Left ventricle myocardium inferior (tissue), 1 donor: ENCODE results near the gene THEM4. TPM values are rescaled to one million over a fixed set of nuclear protein-coding genes. Genes with fewer than 3 reads are reported as not detected.
"Not testable (repeated sequence)": the region's sequence is repeated elsewhere in the genome, so short reads cannot be mapped to it uniquely, and the experiment has no call there.

Source experiments
- DNase-seq: peaks from one replicate; pipeline ENCODE4 v3.0.0-alpha.2; 2020
- H3K27ac ChIP-seq: fragments of 200-600 bp; replicated peaks from 2 replicates; pipeline ENCODE4 v1.8.0; 2021
- H3K27me3 ChIP-seq: fragments of 200-600 bp; 2 replicates; pipeline ENCODE4 v1.8.0; 2021; ENCODE audit warnings: low read depth
- H3K36me3 ChIP-seq: fragments of 200-600 bp; 2 replicates; pipeline ENCODE4 v1.8.0; 2021
- H3K4me1 ChIP-seq: fragments of 200-600 bp; 2 replicates; pipeline ENCODE4 v1.8.0; 2021
- H3K4me3 ChIP-seq: fragments of 200-600 bp; 2 replicates; pipeline ENCODE4 v1.8.0; 2021; ENCODE audit warnings: mild to moderate bottlenecking, moderate library complexity
- H3K9me3 ChIP-seq: fragments of 200-600 bp; replicated peaks from 2 replicates; pipeline ENCODE4 v1.8.0; 2021
- intact Hi-C: fragments of 100-400 bp; cut with micrococcal nuclease; formaldehyde crosslinking; loops from one replicate; pipeline ENCODE4 v1.11.0; 2022
- total RNA-seq: library from RNA; stranded (reverse); fragmentation: NEBNext Ultra II Directional; extraction: Animal tissue kit (Norgen Biotek cat#: 25700); gene quantifications from one replicate; pipeline ENCODE4 v1.2.1, GENCODE V29; 2021
- TF ChIP-seq, protein P1 (sequence below): fragments of 200-600 bp; IDR thresholded peaks from 2 replicates; pipeline ENCODE4 v1.8.0; 2021; ENCODE audit warnings: antibody characterized with exemption, mild to moderate bottlenecking, borderline replicate concordance
- donor health status: DM: no; HTN: yes; CAD: no; lungs with severe emphysema.

THEM4 gene
- total RNA-seq, 1 donor from 2014 or later = 15.8 TPM

DNA sequence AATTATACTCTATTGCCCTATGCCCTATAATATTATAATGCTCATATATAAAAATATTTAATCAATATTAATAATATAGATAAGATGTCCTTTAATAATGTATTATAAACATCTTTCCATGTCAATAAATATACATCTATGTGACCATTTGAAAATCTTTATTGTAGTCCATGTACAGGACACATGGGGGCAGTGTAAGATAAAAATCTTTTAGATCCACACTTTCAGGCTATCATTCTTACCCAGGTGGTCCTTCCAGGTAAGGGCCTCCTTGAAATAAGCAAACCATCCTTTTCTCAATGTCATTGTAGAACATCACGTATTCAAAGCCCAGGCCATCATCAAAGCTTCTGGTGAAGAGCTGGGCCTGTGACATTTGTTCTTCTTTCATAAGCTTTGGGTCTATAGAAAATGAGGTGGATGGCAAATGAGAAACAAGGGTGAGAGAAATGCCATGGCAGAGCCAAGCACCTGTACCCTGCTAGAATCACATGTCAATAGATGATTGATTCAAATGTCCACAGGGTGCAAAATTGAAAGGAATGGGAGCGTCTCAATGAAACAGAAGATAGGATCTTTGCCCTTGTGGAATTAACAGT is 20.2 kb downstream of the THEM4 start:
- intact Hi-C loops = no loop called here

DNA sequence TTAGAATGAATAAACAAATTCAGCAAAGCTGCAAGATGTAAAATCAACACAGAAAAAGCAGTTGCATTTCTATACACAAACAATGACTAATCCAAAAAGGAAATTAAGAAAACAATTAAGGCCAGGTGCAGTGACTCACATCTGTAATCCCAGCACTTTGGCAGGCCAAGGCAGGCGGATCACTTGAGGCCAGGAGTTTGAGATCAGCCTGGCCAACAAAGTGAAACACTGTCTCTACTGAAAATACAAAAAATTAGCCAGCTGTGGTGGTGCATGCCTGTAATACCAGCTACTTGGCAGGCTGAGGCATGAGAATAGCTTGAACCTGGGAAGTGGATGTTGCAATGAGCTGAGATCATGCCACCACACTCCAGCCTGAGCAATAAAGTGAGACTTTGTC is 22.3 kb downstream of the THEM4 start:
- no peak for DNase-seq
- TF ChIP-seq, protein P1, sequence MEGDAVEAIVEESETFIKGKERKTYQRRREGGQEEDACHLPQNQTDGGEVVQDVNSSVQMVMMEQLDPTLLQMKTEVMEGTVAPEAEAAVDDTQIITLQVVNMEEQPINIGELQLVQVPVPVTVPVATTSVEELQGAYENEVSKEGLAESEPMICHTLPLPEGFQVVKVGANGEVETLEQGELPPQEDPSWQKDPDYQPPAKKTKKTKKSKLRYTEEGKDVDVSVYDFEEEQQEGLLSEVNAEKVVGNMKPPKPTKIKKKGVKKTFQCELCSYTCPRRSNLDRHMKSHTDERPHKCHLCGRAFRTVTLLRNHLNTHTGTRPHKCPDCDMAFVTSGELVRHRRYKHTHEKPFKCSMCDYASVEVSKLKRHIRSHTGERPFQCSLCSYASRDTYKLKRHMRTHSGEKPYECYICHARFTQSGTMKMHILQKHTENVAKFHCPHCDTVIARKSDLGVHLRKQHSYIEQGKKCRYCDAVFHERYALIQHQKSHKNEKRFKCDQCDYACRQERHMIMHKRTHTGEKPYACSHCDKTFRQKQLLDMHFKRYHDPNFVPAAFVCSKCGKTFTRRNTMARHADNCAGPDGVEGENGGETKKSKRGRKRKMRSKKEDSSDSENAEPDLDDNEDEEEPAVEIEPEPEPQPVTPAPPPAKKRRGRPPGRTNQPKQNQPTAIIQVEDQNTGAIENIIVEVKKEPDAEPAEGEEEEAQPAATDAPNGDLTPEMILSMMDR = no peak
- intact Hi-C loops = no loop called here
- H3K27ac ChIP-seq = no peak overlapping the region
- H3K4me1 ChIP-seq = no peaks in the 10 kb centered on the region
- peaks cover 33% of the 10 kb centered on the region for H3K36me3 ChIP-seq
- H3K9me3 ChIP-seq = no peaks in the 10 kb centered on the region
- no peaks in the 10 kb centered on the region for H3K27me3 ChIP-seq
- H3K4me3 ChIP-seq = no peak overlapping the region

More for the DNA sequence above, 20.2 kb downstream of the THEM4 start:
- Histone ChIP-seq H3K4me1 (no peaks in the 10 kb centered on the region), H3K9me3 (no peaks in the 10 kb centered on the region), H3K4me3 (no peak overlapping the region), H3K27me3 (no peaks in the 10 kb centered on the region), H3K36me3 (peaks cover 49% of the 10 kb centered on the region), H3K27ac (no peak overlapping the region)
- TF ChIP-seq, protein P1 = peak; percentile 41
- DNase-seq = no peak

DNA sequence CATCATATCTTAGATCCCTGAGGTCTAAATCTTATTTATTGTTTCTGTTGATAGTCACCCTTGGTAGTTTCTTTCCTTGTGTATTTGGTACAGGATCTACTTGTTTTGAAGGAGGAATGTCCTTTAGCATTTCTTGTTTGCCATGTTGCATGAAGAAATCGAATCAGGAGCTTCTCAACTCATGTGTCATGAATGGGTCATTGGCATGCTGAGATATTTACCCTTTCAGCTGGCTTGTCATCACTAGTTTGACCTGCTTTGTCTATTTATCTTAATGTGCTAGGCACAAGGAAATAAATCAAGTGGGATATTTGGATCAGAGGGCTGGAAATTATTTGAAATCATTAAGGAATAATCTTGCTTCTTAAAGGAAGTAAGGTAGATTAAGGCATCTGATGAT is 23.8 kb downstream of the THEM4 start:
- no peak for DNase-seq
- TF ChIP-seq, protein P1 = no peak
- no peak overlapping the region for H3K27ac ChIP-seq
- peaks cover 27% of the 10 kb centered on the region for H3K36me3 ChIP-seq
- H3K4me1 ChIP-seq = no peaks in the 10 kb centered on the region
- no peaks in the 10 kb centered on the region for H3K27me3 ChIP-seq
- H3K9me3 ChIP-seq = no peaks in the 10 kb centered on the region
- intact Hi-C loops = no loop called here
- no peak overlapping the region for H3K4me3 ChIP-seq

DNA sequence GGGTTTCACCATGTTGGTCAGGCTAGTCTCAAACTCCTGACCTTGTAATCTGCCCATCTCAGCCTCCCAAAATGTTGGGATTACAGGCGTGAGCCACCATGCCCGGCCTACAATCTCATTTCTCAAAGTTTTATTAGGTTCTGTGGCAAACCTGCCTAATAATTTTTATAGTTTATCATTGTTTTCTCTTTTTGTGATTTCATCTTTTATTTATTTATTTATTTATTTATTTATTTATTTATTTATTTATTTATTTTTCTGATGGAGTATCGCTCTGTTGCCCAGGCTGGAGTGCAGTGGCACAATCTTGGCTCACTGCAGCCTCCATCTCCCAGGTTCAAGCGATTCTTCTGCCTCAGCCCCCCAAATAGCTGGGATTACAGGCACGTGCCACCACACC is 24.4 kb downstream of the THEM4 start:
- peaks cover 26% of the 10 kb centered on the region for H3K36me3 ChIP-seq
- H3K4me1 ChIP-seq, DNase-seq, intact Hi-C loops, H3K27ac ChIP-seq, H3K9me3 ChIP-seq, H3K27me3 ChIP-seq, H3K4me3 ChIP-seq: not testable (repeated sequence)

DNA sequence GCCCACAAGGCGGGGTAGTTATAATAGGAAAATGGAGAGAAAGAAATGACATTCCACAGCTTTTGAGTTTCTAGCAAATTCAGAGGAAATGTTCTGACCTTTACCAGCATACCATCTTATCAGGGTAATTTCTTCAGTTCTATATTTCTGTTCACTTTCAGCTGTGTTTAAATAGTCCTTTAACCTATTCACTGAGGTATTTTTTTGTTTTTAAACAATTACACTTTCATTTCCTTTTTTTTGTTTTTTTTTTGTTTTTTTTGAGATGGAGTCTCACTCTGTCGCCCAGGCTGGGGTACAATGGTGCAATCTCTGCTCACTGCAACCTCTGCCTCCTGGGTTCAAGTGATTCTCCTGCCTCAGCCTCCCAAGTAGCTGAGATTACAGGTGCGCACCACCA is 24.9 kb downstream of the THEM4 start:
- intact Hi-C loops, H3K4me1 ChIP-seq, H3K27ac ChIP-seq: not testable (repeated sequence)

DNA sequence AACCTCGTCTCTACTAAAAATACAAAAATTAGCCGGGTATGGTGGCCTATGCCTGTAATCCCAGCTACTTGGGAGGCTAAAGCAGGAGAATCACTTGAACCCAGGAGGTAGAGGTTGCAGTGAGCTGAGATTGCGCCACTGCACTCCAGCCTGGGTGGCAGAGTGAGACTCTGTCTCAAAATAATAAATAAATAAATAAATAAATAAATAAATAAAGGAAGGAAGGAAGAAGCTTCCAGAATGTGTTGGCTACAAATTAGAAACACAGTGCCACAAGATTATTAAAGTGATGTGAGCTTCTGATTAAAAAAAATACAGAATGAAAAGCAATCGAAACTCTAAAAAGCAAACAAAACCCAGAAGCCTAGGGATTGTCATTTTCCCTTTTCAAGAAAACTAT is 25.4 kb downstream of the THEM4 start:
- H3K4me3 ChIP-seq, H3K9me3 ChIP-seq, H3K27me3 ChIP-seq, DNase-seq, intact Hi-C loops, H3K4me1 ChIP-seq, H3K27ac ChIP-seq: not testable (repeated sequence)
- peaks cover 22% of the 10 kb centered on the region for H3K36me3 ChIP-seq

More for the DNA sequence above, 24.9 kb downstream of the THEM4 start:
- peaks cover 22% of the 10 kb centered on the region for H3K36me3 ChIP-seq
- H3K27me3 ChIP-seq, H3K9me3 ChIP-seq, DNase-seq, H3K4me3 ChIP-seq: not testable (repeated sequence)

DNA sequence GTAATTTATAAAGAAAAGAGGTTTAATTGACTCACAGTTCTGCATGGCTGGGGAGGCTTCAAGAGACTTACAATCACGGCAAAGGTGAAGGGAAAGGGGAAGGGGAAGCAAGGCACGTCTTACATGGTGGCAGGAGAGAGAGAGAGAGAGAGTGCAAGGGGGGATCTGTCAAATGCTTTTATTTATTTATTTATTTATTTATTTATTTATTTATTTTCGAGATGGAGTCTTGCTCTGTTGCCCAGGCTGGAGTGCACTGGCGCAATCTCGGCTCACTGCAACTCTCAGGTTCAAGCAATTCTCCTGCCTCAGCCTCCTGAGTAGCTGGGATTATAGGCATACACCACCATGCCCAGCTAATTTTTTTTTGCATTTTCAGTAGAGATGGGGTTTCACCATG is 26.4 kb downstream of the THEM4 start:
- H3K36me3 ChIP-seq = peaks cover 15% of the 10 kb centered on the region
- H3K4me1 ChIP-seq, H3K27ac ChIP-seq, H3K27me3 ChIP-seq, H3K4me3 ChIP-seq, H3K9me3 ChIP-seq, DNase-seq, intact Hi-C loops: not testable (repeated sequence)
